Endothelial cell of umbilical vein (primary cell): ENCODE data around the gene ACTN1.

Experiments
- EZH2 ChIP-seq: IDR thresholded peaks from 2 replicates; pipeline ENCODE4 v1.6.1; 2012; ENCODE audit warnings: borderline replicate concordance, low read depth, mild to moderate bottlenecking, moderate library complexity, low read length, inconsistent platforms; ENCODE audit not compliant: severe bottlenecking
- FOS ChIP-seq: IDR thresholded peaks from 2 replicates; pipeline ENCODE4 v1.6.1; 2011; ENCODE audit warnings: mild to moderate bottlenecking, low read length, moderate library complexity, borderline replicate concordance; ENCODE audit not compliant: insufficient read depth
- GATA2 ChIP-seq: IDR thresholded peaks from 2 replicates; pipeline ENCODE4 v1.7.0; 2011; ENCODE audit warnings: low read depth, mild to moderate bottlenecking, moderate library complexity, mixed read lengths, low read length; ENCODE audit not compliant: insufficient read length, insufficient read depth
- JUN ChIP-seq: IDR thresholded peaks from 2 replicates; pipeline ENCODE4 v1.6.1; 2011; ENCODE audit warnings: borderline replicate concordance, low read depth; ENCODE audit not compliant: insufficient read length, insufficient read depth
- MYC ChIP-seq: IDR thresholded peaks from one replicate; pipeline ENCODE4 v1.6.1; 2011; ENCODE audit warnings: mild to moderate bottlenecking, low read depth, low read length
- POLR2A ChIP-seq: IDR thresholded peaks from 2 replicates; pipeline ENCODE4 v1.6.1; 2012; ENCODE audit warnings: low read depth, mild to moderate bottlenecking, control low read depth, low read length
- POLR2AphosphoS5 ChIP-seq: IDR thresholded peaks from 2 replicates; pipeline ENCODE4 v1.6.1; 2012; ENCODE audit warnings: low read depth, mild to moderate bottlenecking, control low read depth, low read length, moderate library complexity; ENCODE audit not compliant: insufficient read depth
- TF ChIP-seq, protein P1 (sequence below), 2 donors: IDR thresholded peaks; 1 replicate in 1 of 2; 2 replicates in 1 of 2; pipeline ENCODE4 v1.5.1; 2011; ENCODE audit warnings: low read length in 2 of 2, mild to moderate bottlenecking in 2 of 2, moderate library complexity in 2 of 2, control low read depth in 1 of 2, inconsistent platforms in 1 of 2, low read depth in 1 of 2; ENCODE audit not compliant: insufficient read depth in 1 of 2; ENCODE audit errors: extremely low read depth in 1 of 2
- TF ChIP-seq, protein P2 (sequence below): IDR thresholded peaks from 2 replicates; pipeline ENCODE4 v1.6.1; 2011; ENCODE audit not compliant: insufficient read depth, insufficient read length

GRCh38 chr14:69017706-69018105, 38.6 kb upstream of the ACTN1 start:
- TF ChIP-seq, protein P1, sequence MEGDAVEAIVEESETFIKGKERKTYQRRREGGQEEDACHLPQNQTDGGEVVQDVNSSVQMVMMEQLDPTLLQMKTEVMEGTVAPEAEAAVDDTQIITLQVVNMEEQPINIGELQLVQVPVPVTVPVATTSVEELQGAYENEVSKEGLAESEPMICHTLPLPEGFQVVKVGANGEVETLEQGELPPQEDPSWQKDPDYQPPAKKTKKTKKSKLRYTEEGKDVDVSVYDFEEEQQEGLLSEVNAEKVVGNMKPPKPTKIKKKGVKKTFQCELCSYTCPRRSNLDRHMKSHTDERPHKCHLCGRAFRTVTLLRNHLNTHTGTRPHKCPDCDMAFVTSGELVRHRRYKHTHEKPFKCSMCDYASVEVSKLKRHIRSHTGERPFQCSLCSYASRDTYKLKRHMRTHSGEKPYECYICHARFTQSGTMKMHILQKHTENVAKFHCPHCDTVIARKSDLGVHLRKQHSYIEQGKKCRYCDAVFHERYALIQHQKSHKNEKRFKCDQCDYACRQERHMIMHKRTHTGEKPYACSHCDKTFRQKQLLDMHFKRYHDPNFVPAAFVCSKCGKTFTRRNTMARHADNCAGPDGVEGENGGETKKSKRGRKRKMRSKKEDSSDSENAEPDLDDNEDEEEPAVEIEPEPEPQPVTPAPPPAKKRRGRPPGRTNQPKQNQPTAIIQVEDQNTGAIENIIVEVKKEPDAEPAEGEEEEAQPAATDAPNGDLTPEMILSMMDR (IDR thresholded peaks at IDR 0.05; ENCODE audit: extremely low read depth in 1 of 2, insufficient read depth in 1 of 2, low read depth in 1 of 2, low read length in 2 of 2): no peak
- TF ChIP-seq EZH2: no peak
- TF ChIP-seq POLR2AphosphoS5: no peak
- TF ChIP-seq POLR2A: no peak
- TF ChIP-seq, protein P2, sequence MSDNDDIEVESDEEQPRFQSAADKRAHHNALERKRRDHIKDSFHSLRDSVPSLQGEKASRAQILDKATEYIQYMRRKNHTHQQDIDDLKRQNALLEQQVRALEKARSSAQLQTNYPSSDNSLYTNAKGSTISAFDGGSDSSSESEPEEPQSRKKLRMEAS: no peak
- no peak for TF ChIP-seq FOS
- TF ChIP-seq MYC: no peak
- no peak for TF ChIP-seq GATA2
- TF ChIP-seq JUN: no peak
